ENCODE measurements around the gene POMT1. TPM values are rescaled to one million over a fixed set of nuclear protein-coding genes. Genes with fewer than 3 reads are reported as not detected.
"Not testable (repeated sequence)": the region's sequence is repeated elsewhere in the genome, so short reads cannot be mapped to it uniquely, and the experiment has no call there.

Gene POMT1
- total RNA-seq, 1 experiment from 2014 or later, result 20.1 TPM

GRCh38 chr9:131546336-131547084, 43.8 kb downstream of the POMT1 start:
- no peak for DNase-seq (ENCODE audit: extremely low read depth, low read depth)

DNA sequence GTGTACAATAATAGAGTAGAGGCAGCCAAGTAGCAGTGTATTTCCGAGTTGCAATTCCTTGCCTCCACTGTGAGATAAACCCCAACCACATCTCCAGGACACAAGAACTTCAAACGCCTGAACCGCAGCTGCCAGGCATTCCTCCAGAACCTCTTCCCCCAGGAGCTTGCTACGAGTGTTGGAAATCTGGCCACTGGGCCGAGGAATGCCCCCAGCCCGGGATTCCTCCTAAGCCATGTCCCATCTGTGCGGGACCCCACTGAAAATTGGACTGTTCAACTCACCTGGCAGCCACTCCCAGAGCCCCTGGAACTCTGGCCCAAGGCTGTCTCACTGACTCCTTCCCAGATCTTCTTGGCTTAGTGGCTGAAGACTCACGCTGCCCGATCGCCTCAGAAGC, 46.5 kb downstream of the POMT1 start:
- DNase-seq (ENCODE audit: extremely low read depth, low read depth), result not testable (repeated sequence)

DNA sequence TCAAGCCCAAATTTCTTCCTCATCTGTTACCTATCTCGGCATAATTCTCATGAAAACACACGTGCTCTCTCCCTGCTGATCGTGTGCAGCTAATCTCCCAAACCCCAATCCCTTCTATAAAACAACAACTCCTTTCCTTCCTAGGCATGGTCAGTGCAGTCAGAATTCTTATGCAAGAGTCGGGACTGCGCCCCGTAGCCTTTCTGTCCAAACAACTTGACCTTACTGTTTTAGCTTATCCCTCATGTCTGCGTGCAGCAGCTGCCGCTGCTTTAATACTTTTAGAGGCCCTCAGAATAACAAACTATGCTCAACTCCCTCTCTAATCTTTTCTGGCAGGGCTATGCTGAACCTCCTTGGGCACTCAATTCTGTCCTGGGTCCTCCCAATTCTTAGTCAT, 47.7 kb downstream of the POMT1 start:
- DNase-seq (ENCODE audit: extremely low read depth, low read depth), result not testable (repeated sequence)

GRCh38 chr9:131552030-131552429, 49.3 kb downstream of the POMT1 start:
- DNase-seq (ENCODE audit: extremely low read depth, low read depth), result no peak

DNA sequence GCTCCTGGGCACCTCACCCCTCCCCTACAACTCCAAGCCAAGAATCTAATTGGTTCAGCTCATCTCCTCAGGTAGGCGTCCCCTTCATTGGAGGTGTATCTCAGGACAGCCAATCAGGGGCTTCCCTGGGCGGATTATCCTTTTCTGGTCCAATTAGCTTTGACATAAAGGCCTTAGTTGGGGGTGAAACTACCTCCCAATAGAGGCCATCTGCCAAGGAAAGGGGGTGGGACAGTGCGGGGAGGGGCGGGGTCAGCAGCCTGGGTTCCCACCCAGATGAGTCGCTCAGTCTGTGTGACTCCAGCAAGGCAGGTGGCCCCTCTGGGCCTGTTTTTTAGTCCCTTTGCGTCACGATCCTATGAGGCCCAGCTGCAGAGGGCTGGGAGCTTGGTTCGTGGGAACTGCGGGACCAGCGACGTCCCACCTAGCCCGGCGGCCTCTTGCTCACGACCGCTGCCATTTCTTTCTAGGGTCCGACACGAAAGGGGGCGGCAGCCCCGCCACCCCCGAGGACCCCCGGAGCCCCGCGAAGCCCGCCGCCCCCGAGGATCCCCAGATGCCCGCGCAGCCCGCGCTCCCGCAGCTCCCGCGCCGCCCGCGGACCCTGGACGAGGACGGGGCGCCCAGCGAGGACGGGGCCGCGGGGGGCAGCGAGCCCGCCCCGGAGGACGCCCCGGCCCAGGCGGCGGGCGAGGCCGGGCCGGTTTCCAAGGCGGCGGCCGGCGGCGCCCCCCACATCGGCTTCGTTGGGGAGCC, 51.5 kb downstream of the POMT1 start:
- DNase-seq (ENCODE audit: extremely low read depth, low read depth), result no peak

GRCh38 chr9:131554843-131555351, 52.2 kb downstream of the POMT1 start:
- DNase-seq (ENCODE audit: extremely low read depth, low read depth), result no peak

DNA sequence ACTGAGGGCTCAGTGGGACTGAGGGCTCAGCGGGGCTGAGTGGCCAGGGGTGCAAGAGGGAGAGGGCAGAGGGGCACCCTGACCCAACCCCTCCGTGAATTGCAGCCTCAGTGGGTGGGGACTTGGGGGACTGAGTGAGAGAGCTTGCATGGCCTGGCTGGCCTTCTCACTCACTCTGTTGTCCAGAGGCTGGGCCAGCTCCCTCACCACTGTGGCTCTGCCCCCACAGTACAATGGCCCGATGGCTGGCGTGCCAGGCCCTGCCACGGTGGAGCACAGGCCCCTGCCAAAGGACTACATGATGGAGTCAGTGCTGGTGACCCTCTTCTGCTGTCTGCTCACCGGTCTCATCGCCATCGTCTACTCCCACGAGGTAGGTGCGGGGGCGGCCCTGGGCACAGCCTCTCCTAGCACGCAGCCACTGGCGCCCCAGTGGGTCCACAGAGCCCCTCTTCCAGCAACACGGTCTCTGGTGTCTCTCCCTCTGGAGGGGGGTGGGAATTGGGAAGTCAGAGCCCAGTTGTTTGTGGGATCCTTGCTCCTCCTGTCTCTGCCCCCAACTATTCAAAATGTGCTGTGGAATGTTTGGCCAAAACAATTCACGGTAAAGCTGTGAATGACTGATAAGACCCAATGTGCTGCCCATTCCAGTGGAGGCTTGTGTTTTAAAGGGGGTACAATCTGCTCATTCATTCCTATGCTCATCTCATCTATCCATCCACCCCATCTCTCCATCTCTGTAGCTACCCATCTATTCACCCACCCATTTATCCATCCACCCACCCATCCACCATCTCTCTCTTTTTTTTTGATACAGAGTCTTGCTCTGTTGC, 53.3 kb downstream of the POMT1 start:
- no peak for DNase-seq (ENCODE audit: extremely low read depth, low read depth)

GRCh38 chr9:131557855-131558548, 55.3 kb downstream of the POMT1 start:
- DNase-seq (ENCODE audit: extremely low read depth, low read depth), result no peak

DNA sequence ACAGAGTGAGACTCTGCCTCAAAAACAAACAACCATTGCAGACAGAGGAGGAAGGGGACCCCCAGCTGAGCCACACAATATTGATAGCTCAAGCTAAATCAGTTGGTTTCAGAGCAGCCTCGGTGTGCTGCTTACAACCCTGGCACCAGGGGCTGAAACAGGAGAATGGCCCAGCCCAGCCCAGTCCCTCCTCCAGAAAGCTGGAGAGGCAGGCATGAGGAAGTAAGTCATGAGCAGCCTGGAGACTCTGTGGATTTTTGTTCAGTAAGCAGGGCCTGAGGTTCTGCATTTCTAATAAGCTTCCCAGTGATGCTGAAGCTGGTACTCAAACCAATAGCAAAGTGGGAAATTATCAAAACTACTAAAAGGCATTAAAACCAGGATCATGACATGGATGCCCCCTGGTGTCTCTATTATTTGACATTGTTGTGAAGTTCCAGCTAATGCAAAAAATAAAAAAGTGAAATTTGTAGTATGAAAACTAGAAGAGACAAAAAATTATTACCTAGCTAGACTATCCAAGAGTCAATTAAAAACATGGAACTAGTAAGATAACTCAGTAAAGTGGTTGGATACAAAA, 56.8 kb downstream of the POMT1 start:
- DNase-seq (ENCODE audit: extremely low read depth, low read depth), result no peak

GRCh38 chr9:131562032-131562959, 59.6 kb downstream of the POMT1 start:
- no peak for DNase-seq (ENCODE audit: extremely low read depth, low read depth)

DNA sequence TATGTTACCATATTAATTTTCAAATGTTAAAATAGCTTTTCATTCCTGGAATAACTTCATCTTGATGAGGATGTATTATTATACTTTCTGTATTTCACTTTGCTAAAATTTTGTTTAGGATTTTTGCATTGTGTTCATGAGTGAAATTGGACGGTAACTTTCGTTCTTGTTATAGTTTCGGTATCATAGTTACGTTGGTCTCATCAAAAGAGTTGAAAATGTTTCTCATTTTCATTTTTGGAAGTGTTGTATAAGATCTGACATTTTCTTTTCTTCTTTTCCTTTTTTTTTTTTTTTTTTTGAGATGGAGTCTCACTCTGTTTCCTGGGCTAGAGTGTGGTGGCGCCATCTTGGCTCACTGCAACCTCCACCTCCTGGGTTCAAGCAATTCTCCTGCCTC, 62.7 kb downstream of the POMT1 start:
- no peak for DNase-seq (ENCODE audit: extremely low read depth, low read depth)

DNA sequence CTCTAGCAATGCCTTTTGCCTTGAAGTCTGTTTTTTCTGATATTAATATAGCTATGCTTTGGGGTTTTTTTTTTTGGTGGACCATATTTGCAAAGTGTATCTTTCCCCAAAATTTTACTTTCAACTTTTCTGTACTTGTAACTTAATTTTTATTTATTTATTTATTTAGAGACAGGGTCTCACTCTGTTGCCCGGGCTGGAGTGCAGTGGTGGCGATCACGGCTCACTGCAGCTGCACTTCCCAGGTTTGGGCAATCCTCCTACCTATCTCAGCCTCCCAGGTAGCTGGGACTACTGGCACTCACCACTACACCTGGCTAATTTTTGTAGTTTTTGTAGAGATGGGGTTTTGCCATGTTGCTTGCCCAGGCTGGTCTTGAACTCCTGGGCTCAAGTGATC, 63.4 kb downstream of the POMT1 start:
- no peak for DNase-seq (ENCODE audit: extremely low read depth, low read depth)

GRCh38 chr9:131567910-131568309, 65.2 kb downstream of the POMT1 start:
- DNase-seq (ENCODE audit: extremely low read depth, low read depth), result no peak

Small RNA genes within 50 kb of the gene (small RNA-seq; reads per million reads assigned to genes)
- gene SNORD62A (0.19 to 1.3 reads per million in 2 experiments), gene SNORD62B (0.31 to 2.0 reads per million in 2 experiments)

Other genes with a start within 250 kb of the POMT1 start
- gene FAM78A, start 226.4 kb upstream of the POMT1 start, total RNA-seq (2014; rRNA removed; shearing (Covaris generic)), result 0.72 and 1.1 TPM in 2 replicates
- 0.10 and 0.14 TPM in 2 replicates for gene PLPP7, start 213.2 kb upstream of the POMT1 start, total RNA-seq (2014; rRNA removed; shearing (Covaris generic))
- gene PRRC2B, start 108.8 kb upstream of the POMT1 start, total RNA-seq (2014; rRNA removed; shearing (Covaris generic)), result 77.5 and 83.8 TPM in 2 replicates
- 15.5 and 18.7 TPM in 2 replicates for gene UCK1, start 28.3 kb downstream of the POMT1 start, total RNA-seq (2014; rRNA removed; shearing (Covaris generic))
- gene PRRT1B, start 42.6 kb downstream of the POMT1 start, total RNA-seq (2014; rRNA removed; shearing (Covaris generic)), result not detected in 2 replicates
- 27.7 and 28.7 TPM in 2 replicates for gene RAPGEF1, start 237.2 kb downstream of the POMT1 start, total RNA-seq (2014; rRNA removed; shearing (Covaris generic))